OCI-LY3 (cell line): ENCODE measurements around the gene TMEM135.

ENCODE experiments used
- CTCF ChIP-seq: fragments of 200-600, 300-600 bp; sonication (generic); IDR thresholded peaks from 2 replicates; pipeline ENCODE4 v1.5.1; 2014; ENCODE audit warnings: antibody characterized with exemption, low read length, low read depth
- EZH2phosphoT487 ChIP-seq: fragments of 200-600 bp; shearing (Covaris generic); IDR thresholded peaks from 2 replicates; pipeline ENCODE4 v1.6.1; 2018; ENCODE audit warnings: antibody characterized with exemption, mixed run types, low read depth

- TF ChIP-seq CTCF (no peak), EZH2phosphoT487 (no peak)
These were observed 330.4 kb downstream of the TMEM135 start for GRCh38 chr11:87368151-87368550.
